Testis (tissue), 3 donors: ENCODE data around the gene MPND. TPM values are rescaled to one million over a fixed set of nuclear protein-coding genes. Genes with fewer than 3 reads are reported as not detected.

Experiments
- DNase-seq: peaks from one replicate; pipeline ENCODE4 v3.0.0-alpha.2; 2019
- H3K27ac ChIP-seq, 2 donors: fragments of 200-600 bp; sonication (generic); one replicate each; pipeline ENCODE4 v1.5.1; 2019
- H3K27me3 ChIP-seq: fragments of 200-600 bp; sonication (generic); one replicate; pipeline ENCODE4 v1.5.1; 2019
- H3K36me3 ChIP-seq: fragments of 200-600 bp; sonication (generic); one replicate; pipeline ENCODE4 v1.5.1; 2017; ENCODE audit warnings: low read depth; ENCODE audit errors: missing control alignments
- H3K4me1 ChIP-seq: fragments of 200-600 bp; sonication (generic); one replicate; pipeline ENCODE4 v1.5.1; 2019
- H3K4me3 ChIP-seq, 2 donors: fragments of 200-600 bp; sonication (generic); one replicate each; pipeline ENCODE4 v1.5.1; 2017 to 2019
- H3K9me3 ChIP-seq: fragments of 200-600 bp; sonication (generic); one replicate; pipeline ENCODE4 v1.5.1; 2017
- CTCF ChIP-seq, 3 experiments: fragments of 450-650 bp in 2 of 3; fragments of 200-600 bp in 1 of 3; sonication (generic) in 1 of 3; IDR thresholded peaks; one replicate each; pipeline ENCODE4 v1.5.1; 2016 to 2019; ENCODE audit warnings: antibody characterized with exemption in 3 of 3, mild to moderate bottlenecking in 2 of 3, moderate library complexity in 1 of 3
- POLR2A ChIP-seq: fragments of 450-650 bp; IDR thresholded peaks from one replicate; pipeline ENCODE4 v1.6.1; 2017; ENCODE audit warnings: antibody characterized with exemption, mild to moderate bottlenecking, moderate library complexity
- WGBS, 2 donors: methylation state at CpG; one replicate each; pipeline ENCODE4 v1.1.5; 2018; 5-methylcytosine and 5-hydroxymethylcytosine counted together
- intact Hi-C: fragments of 100-400 bp; cut with DNase I; formaldehyde crosslinking; loops from one replicate; pipeline ENCODE4 v1.15.1; 2023; ENCODE audit warnings: low total_unique reads
- polyA plus RNA-seq: library from polyadenylated mRNA; stranded (reverse); fragments of 350-450 nt; fragmentation: Illumina TruSeq; extraction: RNeasy Lipid Tissue Mini Kit (QIAGEN cat#74804); gene quantifications from one replicate; pipeline ENCODE4 v1.2.3, GENCODE V29; 2014; ENCODE audit warnings: low read depth, low replicate concordance; ENCODE audit not compliant: insufficient read depth
- total RNA-seq, 2 donors: library from RNA; depleted of rRNA; stranded (reverse); fragments of >200 nt; gene quantifications; one replicate each; pipeline ENCODE4 v1.2.3, GENCODE V29; 2016

MPND gene
- total and polyA plus RNA-seq, 3 donors from 2014 or later = 9.1 to 14.3 (median 13.3) TPM

- intact Hi-C loops = no loop called here
- TF ChIP-seq CTCF (IDR thresholded peaks at IDR 0.05) = no peak
- no peak for TF ChIP-seq POLR2A
- Histone ChIP-seq H3K27me3 (no peaks in the 10 kb centered on the region), H3K4me1 (peaks cover 37% of the 10 kb centered on the region), H3K9me3 (no peaks in the 10 kb centered on the region), H3K4me3 (no peak overlapping the region), H3K27ac (peak overlapping the region in 1 of 2 donors; percentile 24), H3K36me3 (no peaks in the 10 kb centered on the region)
- WGBS, 2 donors = 92 to 95% methylated on average over 8 to 10 of the region's 10 CpGs
- no peak for DNase-seq
These were observed 24.0 kb downstream of the MPND start for GRCh38 chr19:4367336-4367723.

GRCh38 chr19:4367781-4368127 is 24.4 kb downstream of the MPND start:
- H3K36me3 ChIP-seq = no peaks in the 10 kb centered on the region
- no peak for TF ChIP-seq POLR2A
- no peak for TF ChIP-seq CTCF (IDR thresholded peaks at IDR 0.05)
- H3K27me3 ChIP-seq = no peaks in the 10 kb centered on the region
- peaks cover 38% of the 10 kb centered on the region for H3K4me1 ChIP-seq
- H3K4me3 ChIP-seq = no peak overlapping the region
- no peaks in the 10 kb centered on the region for H3K9me3 ChIP-seq
- DNase-seq = no peak
- 86 to 93% methylated on average over 13 of the region's 13 CpGs for WGBS, 2 donors
- intact Hi-C loops = no loop called here
- H3K27ac ChIP-seq = no peak overlapping the region

- Histone ChIP-seq H3K4me1 (peaks cover 43% of the 10 kb centered on the region), H3K27ac (no peak overlapping the region), H3K4me3 (no peak overlapping the region), H3K9me3 (no peaks in the 10 kb centered on the region), H3K27me3 (no peaks in the 10 kb centered on the region), H3K36me3 (no peaks in the 10 kb centered on the region)
- WGBS, 2 donors = 46 to 61% methylated on average over 16 to 19 of the region's 19 CpGs
- no peak for TF ChIP-seq POLR2A
- TF ChIP-seq CTCF (IDR thresholded peaks at IDR 0.05) = no peak
- intact Hi-C loops = no loop called here
- DNase-seq = no peak
These were observed 24.9 kb downstream of the MPND start for GRCh38 chr19:4368128-4368820.

GRCh38 chr19:4369109-4369887 is 25.9 kb downstream of the MPND start:
- TF ChIP-seq POLR2A (no peak), CTCF (IDR thresholded peaks at IDR 0.05) (no peak)
- H3K27ac ChIP-seq = peak overlapping the region; percentile 11 to 50
- DNase-seq = peak; percentile 37
- H3K36me3 ChIP-seq = no peaks in the 10 kb centered on the region
- no peaks in the 10 kb centered on the region for H3K27me3 ChIP-seq
- intact Hi-C loops = no loop called here
- H3K9me3 ChIP-seq = no peaks in the 10 kb centered on the region
- H3K4me1 ChIP-seq = peaks cover 54% of the 10 kb centered on the region
- H3K4me3 ChIP-seq = no peak overlapping the region
- 74 to 79% methylated on average over 16 to 25 of the region's 25 CpGs for WGBS, 2 donors
